Endodermal cell (in vitro differentiated cells): ENCODE results near the gene LIX1. TPM values are rescaled to one million over a fixed set of nuclear protein-coding genes. Genes with fewer than 3 reads are reported as not detected.

Experiments used
- DNase-seq: peaks from one replicate; pipeline ENCODE4 v3.0.0-alpha.2; 2017
- H3K27ac ChIP-seq: 2 replicates; pipeline ENCODE4 v1.5.1; 2013; ENCODE audit warnings: mild to moderate bottlenecking, low read depth, low read length, moderate library complexity
- H3K27me3 ChIP-seq: 2 replicates; pipeline ENCODE4 v1.6.1; 2013; ENCODE audit warnings: mild to moderate bottlenecking, low read length, moderate library complexity; ENCODE audit not compliant: insufficient read depth, control insufficient read depth, poor library complexity, severe bottlenecking
- H3K36me3 ChIP-seq: 2 replicates; pipeline ENCODE4 v1.7.0; 2013; ENCODE audit warnings: mild to moderate bottlenecking, low read length, moderate library complexity; ENCODE audit not compliant: control insufficient read depth, insufficient read depth
- H3K4me1 ChIP-seq: one replicate; pipeline ENCODE4 v1.7.0; 2013; ENCODE audit warnings: low read length; ENCODE audit not compliant: control insufficient read depth, insufficient read depth
- H3K4me3 ChIP-seq: 2 replicates; pipeline ENCODE4 v1.5.1; 2013; ENCODE audit warnings: mild to moderate bottlenecking, low read length, moderate library complexity
- H3K9ac ChIP-seq: 2 replicates; pipeline ENCODE4 v1.6.1; 2013; ENCODE audit warnings: mild to moderate bottlenecking, low read length, moderate library complexity; ENCODE audit not compliant: poor library complexity, severe bottlenecking; ENCODE audit errors: extremely low read depth
- H3K9me3 ChIP-seq: 2 replicates; pipeline ENCODE4 v1.6.1; 2013; ENCODE audit warnings: mild to moderate bottlenecking, low read length, moderate library complexity; ENCODE audit not compliant: control insufficient read depth
- H3K27ac Mint-ChIP-seq: 2 replicates; pipeline ENCODE4 v1.8.0; 2020; ENCODE audit warnings: mixed read lengths
- H3K27me3 Mint-ChIP-seq: 2 replicates; pipeline ENCODE4 v1.8.0; 2021; ENCODE audit warnings: mild to moderate bottlenecking, mixed read lengths; ENCODE audit not compliant: insufficient read depth
- H3K36me3 Mint-ChIP-seq: 2 replicates; pipeline ENCODE4 v1.8.0; 2020; ENCODE audit warnings: low read depth, mixed read lengths
- H3K4me1 Mint-ChIP-seq: 2 replicates; pipeline ENCODE4 v1.8.0; 2020; ENCODE audit warnings: mixed read lengths
- H3K4me3 Mint-ChIP-seq: 2 replicates; pipeline ENCODE4 v1.8.0; 2020; ENCODE audit warnings: mild to moderate bottlenecking, moderate library complexity, mixed read lengths
- H3K9me3 Mint-ChIP-seq: 2 replicates; pipeline ENCODE4 v1.8.0; 2020; ENCODE audit warnings: mild to moderate bottlenecking, mixed read lengths
- CTCF ChIP-seq: fragments of 200-600 bp; sonication (generic); conservative IDR thresholded peaks from 2 replicates; pipeline ENCODE4 v1.5.0; 2021; ENCODE audit warnings: antibody characterized with exemption, mild to moderate bottlenecking
- WGBS, 2 experiments: methylation state at CpG; one replicate each; pipeline versions ENCODE4 v1.1.5 to v1.1.7; 2013; ENCODE audit warnings: missing lambda C conversion rate in 2 of 2, mixed read lengths in 1 of 2; ENCODE audit not compliant: insufficient coverage in 1 of 2, insufficient read length in 1 of 2; 5-methylcytosine and 5-hydroxymethylcytosine counted together
- total RNA-seq, 2 donors: library from RNA; stranded (reverse); fragmentation: NEBNext Ultra II Directional in 1 of 2; extraction: Animal tissue kit (Norgen Biotek cat#: 25700) in 1 of 2; gene quantifications; 2 replicates in 1 of 2; 3 replicates in 1 of 2; pipeline ENCODE4 v1.2.1, GENCODE V29; 2021

The LIX1 gene
- total RNA-seq, 2 donors from 2014 or later: 0.09 to 0.15 TPM

- Histone ChIP-seq H3K36me3 (no peaks in the 10 kb centered on the region), H3K4me1 (peaks cover 3% of the 10 kb centered on the region), H3K27ac (no peak overlapping the region), H3K9ac (no peak overlapping the region), H3K27me3 (no peaks in the 10 kb centered on the region), H3K9me3 (no peaks in the 10 kb centered on the region), H3K4me3 (no peak overlapping the region)
- TF ChIP-seq CTCF: no peak
- Mint-ChIP-seq H3K36me3 (no peaks in the 10 kb centered on the region), H3K4me1 (peaks cover 8% of the 10 kb centered on the region), H3K4me3 (no peak overlapping the region), H3K27ac (no peak overlapping the region), H3K9me3 (no peaks in the 10 kb centered on the region), H3K27me3 (no peaks in the 10 kb centered on the region)
- no peak for DNase-seq
- WGBS, 2 experiments: 84% methylated on average over 3 of the region's 4 CpGs; no CpG with 5 or more reads in 1 of the 2 experiments
Observed at GRCh38 chr5:97071993-97072392, 70.4 kb downstream of the LIX1 start.

- Mint-ChIP-seq H3K4me1 (peaks cover 8% of the 10 kb centered on the region), H3K9me3 (no peaks in the 10 kb centered on the region), H3K36me3 (no peaks in the 10 kb centered on the region), H3K27me3 (no peaks in the 10 kb centered on the region), H3K27ac (no peak overlapping the region), H3K4me3 (no peak overlapping the region)
- 93 to 99% methylated on average over 5 to 8 of the region's 8 CpGs for WGBS, 2 experiments
- no peaks in the 10 kb centered on the region for H3K9me3 ChIP-seq
- H3K4me3 ChIP-seq: no peak overlapping the region
- TF ChIP-seq CTCF: no peak
- no peak overlapping the region for H3K27ac ChIP-seq
- H3K9ac ChIP-seq: no peak overlapping the region
- H3K27me3 ChIP-seq: no peaks in the 10 kb centered on the region
- no peak for DNase-seq
- peaks cover 3% of the 10 kb centered on the region for H3K4me1 ChIP-seq
- no peaks in the 10 kb centered on the region for H3K36me3 ChIP-seq
Observed at GRCh38 chr5:97071101-97071500, 71.3 kb downstream of the LIX1 start.

- no peak overlapping the region for H3K27ac Mint-ChIP-seq
- Histone ChIP-seq H3K27ac (no peak overlapping the region), H3K4me1 (peaks cover 3% of the 10 kb centered on the region), H3K36me3 (no peaks in the 10 kb centered on the region), H3K4me3 (no peak overlapping the region), H3K9ac (no peak overlapping the region), H3K27me3 (no peaks in the 10 kb centered on the region), H3K9me3 (no peaks in the 10 kb centered on the region)
- no peaks in the 10 kb centered on the region for H3K36me3 Mint-ChIP-seq
- no peaks in the 10 kb centered on the region for H3K27me3 Mint-ChIP-seq
- H3K4me1 Mint-ChIP-seq: peaks cover 13% of the 10 kb centered on the region
- no peak overlapping the region for H3K4me3 Mint-ChIP-seq
- no peak for DNase-seq
- no peaks in the 10 kb centered on the region for H3K9me3 Mint-ChIP-seq
- no peak for TF ChIP-seq CTCF
Observed at GRCh38 chr5:97070234-97070633, 72.2 kb downstream of the LIX1 start.
